Measurements from ENCODE around the gene KCNH1.
"Not testable (repeated sequence)": the region's sequence is repeated elsewhere in the genome, so short reads cannot be mapped to it uniquely, and the experiment has no call there.

KCNH1 gene

DNA sequence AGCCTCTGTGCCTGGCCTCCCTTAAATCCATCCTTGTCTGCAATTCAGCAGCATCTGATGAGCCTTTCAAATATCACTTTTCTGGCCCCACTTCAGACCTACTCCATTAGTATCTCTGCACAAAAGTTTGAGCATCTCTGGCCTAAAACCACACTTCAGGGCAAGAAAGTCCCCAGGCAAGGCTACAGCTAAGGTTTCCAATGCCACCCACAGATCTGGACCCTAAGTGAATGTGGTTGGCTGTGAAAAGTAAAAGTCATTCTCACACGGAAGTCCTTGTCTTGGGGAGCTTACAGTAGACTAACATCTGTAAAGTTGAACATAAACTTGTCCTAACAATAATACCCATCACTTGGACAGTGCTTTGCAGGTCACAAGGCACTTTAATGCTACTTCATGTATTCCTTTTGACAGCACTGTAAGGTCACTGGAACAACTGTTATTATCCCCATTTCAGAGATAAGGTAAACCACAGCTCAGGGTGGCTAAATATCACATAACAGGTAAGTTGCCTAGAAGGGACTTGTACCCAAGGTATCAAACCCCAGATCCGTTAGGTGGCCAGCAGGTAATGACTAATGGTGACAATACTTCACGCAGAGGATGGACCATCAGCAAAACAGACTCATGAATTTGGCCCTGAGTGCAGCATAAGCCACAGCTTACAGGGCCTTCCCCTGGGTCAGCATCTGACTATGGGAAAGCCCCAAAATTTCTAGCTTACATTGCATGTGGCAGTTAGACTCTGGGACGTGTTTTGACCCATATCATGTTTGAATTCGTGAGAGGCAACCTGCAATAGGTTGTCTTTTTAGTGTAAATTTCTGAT, 449.3 kb downstream of the KCNH1 start:
- DNase-seq (ENCODE audit: low spot score), result no peak

DNA sequence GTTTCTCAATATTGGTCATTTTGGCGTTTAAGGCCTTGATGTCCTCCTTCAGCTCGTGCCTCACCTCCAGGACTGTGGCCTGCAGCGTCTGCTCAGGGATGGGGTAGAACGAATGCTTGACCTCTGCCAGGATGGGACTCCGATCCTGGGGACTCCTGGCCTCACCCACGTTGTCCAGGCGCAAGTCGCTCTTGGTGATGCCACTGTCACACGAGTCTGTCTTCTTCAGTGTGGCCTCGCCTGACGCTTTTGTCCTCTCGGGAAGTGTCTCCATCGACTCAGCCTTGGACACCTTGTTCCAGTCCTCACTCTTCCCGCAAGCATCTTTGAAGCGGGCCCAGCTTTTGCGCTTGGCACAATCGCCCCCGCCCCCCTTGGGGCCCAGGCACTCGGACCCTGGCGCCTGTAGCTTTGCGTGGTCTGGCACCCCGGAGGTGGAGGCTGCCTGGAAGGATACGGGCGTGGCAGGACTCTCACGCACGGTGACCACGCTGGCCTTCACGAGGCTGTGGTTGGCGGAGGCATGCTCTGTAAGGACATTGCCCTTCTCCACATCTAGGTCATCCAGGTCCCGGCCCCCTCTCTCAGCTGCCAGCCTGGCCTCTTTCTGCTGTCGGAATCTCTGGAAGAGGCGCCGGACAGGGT, 450.4 kb downstream of the KCNH1 start:
- no peak for DNase-seq (ENCODE audit: low spot score)

DNA sequence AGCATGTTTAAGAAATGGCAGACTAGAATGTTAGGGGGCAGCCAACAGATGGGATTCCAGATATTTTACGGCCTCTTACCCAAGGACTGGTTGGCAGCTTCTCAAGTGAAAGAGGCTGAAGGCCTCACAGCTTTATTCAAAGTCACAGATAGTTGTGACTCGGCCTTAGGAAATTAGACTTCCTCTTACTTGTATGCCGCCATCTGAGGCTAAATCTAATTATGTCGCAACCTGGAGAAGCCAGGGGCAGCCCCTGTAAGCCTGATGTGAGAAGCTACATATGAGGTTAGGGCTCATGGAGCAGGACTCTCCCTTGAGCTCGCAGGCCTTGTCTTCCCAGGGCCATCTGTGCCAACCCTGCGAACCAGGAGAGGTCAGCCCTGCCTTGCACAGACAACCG, 452.8 kb downstream of the KCNH1 start:
- no peak for DNase-seq (ENCODE audit: low spot score)

- no peak for DNase-seq (ENCODE audit: low spot score)
Observed at GRCh38 chr1:210678306-210678705, 455.6 kb downstream of the KCNH1 start.

GRCh38 chr1:210677533-210677932, 456.4 kb downstream of the KCNH1 start:
- DNase-seq (ENCODE audit: low spot score), result no peak

DNA sequence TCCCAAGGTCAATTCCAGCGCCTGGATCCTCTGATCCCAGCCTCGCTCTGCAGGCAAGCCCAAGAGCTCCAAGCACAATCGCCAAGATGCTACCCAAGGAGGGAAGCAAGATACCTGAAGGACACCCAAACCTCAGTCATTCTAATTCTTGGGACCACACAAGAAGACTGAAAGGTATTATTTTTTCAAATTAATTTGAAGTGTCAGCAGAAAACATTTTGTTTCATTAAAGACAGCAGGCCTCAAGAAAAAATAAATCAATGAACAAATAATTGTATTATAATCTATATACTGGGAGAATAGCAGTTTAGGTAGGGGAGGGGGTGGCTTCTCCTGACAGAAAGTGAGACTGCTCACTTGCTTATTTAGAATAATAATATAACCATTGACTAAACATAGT, 457.4 kb downstream of the KCNH1 start:
- DNase-seq (ENCODE audit: low spot score), result no peak

DNA sequence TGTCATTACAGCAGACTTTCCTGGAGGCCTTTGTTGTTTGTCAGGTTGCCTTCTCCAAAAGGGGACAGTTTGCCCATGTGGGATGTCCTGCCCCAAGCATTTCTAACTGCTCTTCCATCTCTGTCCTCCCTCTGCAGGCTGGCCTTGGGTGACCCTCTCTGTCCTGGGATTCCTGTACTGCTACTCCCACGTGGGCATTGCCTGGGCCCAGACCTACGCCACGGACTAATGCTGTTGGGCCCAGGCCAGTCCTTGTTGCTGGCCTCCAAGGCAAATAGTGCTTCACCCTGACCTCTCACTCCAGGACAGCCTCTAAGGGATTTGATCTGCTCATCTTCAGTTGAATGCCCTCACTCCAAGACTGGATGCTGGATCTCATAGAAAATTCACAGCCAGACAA, 459.8 kb downstream of the KCNH1 start:
- DNase-seq (ENCODE audit: low spot score), result no peak

DNA sequence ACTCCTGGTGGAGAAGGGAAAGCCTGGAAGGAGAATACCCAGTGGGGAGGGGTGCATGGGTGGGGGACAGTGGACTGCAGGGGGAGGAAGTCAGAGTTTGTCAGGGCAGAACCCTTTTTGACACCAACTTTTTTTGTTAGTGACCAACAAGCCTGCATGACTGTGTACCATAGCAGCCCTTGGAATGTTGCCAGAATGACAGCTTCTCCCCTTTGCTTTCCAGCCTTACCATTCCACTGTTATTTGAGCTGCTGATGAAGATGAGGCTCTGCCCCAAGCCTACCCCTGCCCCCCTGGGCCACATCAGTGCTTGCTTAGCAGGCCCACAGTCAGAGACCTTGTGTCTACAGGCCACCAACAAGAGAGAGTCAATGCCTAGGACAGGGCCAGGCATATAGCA, 464.0 kb downstream of the KCNH1 start:
- no peak for DNase-seq (ENCODE audit: low spot score)

DNA sequence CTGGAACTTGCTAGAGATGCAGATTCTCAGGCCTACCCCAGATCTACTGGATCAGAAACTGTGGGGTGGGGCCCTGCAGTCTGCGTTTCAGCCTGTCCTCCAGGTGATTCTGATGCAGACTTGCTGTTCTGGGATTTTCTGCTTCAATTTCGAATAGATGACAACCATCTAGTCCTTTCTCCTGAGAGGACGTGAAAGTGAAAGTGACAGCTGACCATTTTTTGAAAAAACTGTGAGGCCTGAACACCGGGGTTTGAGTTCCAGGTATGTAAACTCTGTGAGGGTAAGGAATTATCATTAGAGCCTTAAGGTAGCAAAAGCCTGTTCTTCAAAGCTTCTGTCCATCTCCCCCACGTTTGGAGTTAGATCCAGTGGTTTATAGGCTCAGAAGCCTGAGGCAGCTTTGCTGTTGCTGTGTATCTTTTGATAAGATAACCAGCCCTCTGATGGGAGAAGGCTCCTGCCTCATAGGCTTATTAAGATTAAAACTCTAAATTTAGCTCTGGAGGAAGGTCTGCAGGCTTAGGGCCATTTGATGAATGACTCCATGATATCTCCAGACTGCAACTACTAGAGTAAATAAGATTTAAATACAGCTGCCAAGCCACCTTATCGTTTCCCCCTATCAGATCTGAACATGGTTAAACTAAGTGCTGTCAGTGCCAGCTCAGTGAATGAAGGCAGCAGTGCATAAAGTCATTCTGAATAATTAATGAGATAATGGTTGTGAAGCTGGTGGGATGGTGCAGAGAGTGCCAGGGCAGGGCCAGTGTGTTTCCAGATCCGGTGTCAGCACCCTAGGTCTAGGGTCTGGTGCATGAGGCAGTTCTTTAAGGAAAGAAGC, 470.0 kb downstream of the KCNH1 start:
- no peak for DNase-seq (ENCODE audit: low spot score)

GRCh38 chr1:210662291-210663050, 471.5 kb downstream of the KCNH1 start:
- DNase-seq (ENCODE audit: low spot score), result no peak

DNA sequence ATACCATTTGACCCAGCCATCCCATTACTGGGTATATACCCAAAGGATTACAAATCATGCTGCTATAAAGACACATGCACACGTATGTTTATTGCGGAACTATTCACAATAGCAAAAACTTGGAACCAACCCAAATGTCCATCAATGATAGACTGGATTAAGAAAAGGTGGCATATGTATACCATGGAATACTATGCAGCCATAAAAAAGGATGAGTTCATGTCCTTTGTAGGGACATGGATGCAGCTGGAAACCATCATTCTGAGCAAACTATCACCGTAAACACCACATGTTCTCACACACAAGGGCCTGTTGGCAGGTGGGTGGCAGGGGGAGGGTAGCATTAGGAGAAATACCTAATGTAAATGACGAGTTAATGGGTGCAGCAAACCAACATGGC, 472.4 kb downstream of the KCNH1 start:
- not testable (repeated sequence) for DNase-seq (ENCODE audit: low spot score)

DNA sequence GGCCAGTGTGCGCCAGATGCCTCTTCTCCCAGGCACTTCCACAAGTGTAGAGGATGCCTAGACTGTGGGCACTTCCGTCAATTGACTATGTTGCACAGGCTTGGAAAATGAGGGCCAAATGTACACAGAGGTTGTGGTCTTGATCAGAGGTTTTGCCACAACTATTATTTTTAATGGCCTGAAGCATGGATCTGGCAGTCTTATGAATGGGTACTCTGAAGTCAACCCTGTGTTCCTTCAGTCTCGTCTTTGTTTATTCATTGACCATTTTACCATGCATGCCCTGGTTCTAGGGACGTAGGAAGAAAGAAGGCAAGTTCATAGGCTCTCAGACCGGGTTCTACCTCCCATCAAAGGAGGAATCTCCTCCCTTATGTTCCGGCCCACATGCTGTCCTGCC, 476.1 kb downstream of the KCNH1 start:
- no peak for DNase-seq (ENCODE audit: low spot score)

DNA sequence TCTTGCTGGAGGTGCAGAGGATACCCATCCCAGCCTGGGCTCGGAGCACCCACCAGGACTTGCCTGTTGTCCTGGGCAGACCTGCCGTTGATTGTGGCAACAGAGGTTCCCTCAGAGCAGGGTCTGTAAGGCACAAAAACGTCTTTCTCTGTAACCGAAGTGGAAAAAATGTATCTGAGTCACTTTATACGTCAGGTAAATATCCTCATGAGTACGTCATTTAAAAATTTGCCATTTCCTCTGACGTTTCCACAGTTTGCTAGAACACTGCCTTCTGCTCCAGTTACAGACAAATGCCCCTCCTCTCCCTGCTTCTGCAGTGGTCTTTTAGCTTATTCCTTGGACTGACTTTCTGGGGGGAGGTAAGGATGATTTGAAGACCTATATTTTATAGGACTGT, 478.4 kb downstream of the KCNH1 start:
- DNase-seq (ENCODE audit: low spot score), result no peak

- DNase-seq (ENCODE audit: low spot score), result no peak
Observed at GRCh38 chr1:210654176-210654981, 479.6 kb downstream of the KCNH1 start.

DNA sequence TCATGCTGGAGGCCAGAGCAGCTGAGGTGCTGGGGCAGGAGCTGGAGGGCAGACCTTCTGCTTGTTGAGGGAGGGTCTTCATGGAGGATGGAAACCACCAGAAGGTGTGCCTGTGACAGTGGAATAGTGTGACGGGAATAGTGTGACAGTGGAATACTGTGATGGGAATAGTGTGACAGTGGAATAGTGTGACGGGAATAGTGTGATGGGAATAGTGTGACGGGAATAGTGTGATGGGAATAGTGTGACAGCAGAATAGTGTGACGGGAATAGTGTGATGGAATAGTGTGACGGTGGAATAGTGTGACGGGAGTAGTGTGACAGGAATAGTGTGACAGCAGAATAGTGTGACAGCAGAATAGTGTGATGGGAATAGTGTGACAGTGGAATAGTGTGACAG, 480.2 kb downstream of the KCNH1 start:
- DNase-seq (ENCODE audit: low spot score), result no peak

DNA sequence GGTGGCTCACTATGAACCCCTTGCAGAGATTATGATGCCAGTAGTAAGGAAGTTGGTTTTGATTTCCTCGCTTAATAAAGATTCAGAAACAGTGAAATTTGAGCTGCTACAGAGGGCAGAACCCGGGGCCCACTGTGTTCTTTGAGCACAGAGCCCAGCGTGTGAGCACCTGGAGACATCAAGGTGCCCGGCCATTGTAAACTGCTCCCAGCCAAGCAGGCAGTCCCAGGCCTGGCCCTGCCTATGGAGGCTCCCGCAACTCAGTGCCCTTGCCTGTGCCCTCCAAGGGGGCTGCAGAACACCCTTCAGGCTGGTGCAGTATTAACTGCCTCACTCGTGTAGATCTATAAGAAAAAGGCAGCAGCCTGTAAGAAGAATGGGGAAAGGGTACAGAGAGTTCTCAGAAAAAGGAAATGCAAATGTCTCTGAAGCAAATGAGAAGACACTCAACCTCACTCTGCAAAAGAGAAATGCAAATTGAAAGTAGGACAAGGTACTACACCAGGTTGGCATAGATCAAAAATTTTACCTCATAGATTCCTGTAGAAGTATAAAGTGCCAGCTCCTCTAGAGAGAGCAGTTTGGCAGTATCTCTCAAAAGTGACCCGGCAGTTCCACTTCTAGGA, 481.5 kb downstream of the KCNH1 start:
- DNase-seq (ENCODE audit: low spot score), result no peak

- no peak for DNase-seq (ENCODE audit: low spot score)
Observed at GRCh38 chr1:210650403-210650802, 483.5 kb downstream of the KCNH1 start.

- no peak for DNase-seq (ENCODE audit: low spot score)
Observed at GRCh38 chr1:210648588-210649269, 485.2 kb downstream of the KCNH1 start.

- DNase-seq (ENCODE audit: low spot score), result no peak
Observed at GRCh38 chr1:210647406-210648333, 486.3 kb downstream of the KCNH1 start.

Data from putamen (tissue), 1 donor.